Measurements from ENCODE around the gene C1orf185.

DNA sequence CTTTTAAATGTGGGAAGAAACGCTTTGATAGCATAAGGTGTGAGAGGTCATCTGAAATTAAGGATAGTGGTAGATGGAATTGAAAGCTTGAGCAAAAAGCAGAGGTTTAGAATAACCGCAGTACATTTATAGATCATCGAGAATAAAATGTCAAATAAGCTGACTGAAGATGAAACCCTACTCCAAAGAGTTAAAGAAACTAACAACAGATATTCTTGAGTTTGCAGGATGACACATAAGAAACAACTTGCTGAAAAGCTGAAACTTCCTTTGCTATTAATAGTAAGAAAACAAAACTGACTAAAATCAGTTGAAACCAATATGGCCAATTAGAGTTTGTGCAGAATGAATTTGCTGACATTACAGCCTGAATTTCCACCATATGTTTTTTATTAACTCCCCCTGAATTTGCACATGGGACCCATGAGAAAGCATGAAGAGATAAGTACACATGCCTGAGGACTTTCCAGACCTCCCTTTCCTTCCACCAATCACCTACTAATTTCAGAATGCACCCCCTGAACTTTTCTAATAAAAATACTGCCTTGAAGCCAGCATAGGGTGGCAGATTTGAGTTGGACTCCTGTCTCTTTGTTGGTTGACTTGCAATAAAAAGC is 1.7 kb upstream of the C1orf185 start:
- TF ChIP-seq, protein P1, sequence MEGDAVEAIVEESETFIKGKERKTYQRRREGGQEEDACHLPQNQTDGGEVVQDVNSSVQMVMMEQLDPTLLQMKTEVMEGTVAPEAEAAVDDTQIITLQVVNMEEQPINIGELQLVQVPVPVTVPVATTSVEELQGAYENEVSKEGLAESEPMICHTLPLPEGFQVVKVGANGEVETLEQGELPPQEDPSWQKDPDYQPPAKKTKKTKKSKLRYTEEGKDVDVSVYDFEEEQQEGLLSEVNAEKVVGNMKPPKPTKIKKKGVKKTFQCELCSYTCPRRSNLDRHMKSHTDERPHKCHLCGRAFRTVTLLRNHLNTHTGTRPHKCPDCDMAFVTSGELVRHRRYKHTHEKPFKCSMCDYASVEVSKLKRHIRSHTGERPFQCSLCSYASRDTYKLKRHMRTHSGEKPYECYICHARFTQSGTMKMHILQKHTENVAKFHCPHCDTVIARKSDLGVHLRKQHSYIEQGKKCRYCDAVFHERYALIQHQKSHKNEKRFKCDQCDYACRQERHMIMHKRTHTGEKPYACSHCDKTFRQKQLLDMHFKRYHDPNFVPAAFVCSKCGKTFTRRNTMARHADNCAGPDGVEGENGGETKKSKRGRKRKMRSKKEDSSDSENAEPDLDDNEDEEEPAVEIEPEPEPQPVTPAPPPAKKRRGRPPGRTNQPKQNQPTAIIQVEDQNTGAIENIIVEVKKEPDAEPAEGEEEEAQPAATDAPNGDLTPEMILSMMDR (IDR thresholded peaks at IDR 0.05; ENCODE audit: poor library complexity), result no peak
- no peak for TF ChIP-seq EZH2 (IDR thresholded peaks at IDR 0.05; ENCODE audit: borderline replicate concordance)
